C1 segment of cervical spinal cord (tissue), 14 donors: ENCODE results near the gene TBC1D4.
"Not testable (repeated sequence)": the region's sequence is repeated elsewhere in the genome, so short reads cannot be mapped to it uniquely, and the experiment has no call there.

Experiments used
- DNase-seq, 14 donors: peaks; one replicate each; lab custom pipeline; 2025; lab: John Stamatoyannopoulos, UW

TBC1D4 gene

DNA sequence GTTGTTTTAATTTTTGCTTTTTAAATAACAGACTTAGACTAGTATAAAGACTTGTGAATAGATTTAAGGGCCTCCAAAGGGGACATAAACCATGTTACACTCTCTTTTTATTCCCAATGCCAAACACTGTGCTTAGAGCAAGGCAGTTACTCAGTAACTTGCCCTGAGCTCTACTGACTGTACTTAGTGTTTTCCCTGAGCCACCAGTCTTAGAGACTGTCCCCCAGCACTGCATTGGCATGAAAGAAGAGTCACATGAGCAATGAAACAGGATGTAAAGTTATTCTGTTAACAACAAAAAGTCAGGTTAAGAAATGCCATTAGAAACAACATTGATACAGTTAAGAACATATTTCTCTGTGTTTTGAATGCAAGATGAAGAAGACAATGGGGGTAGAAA lies 187.9 kb downstream of the TBC1D4 start:
- DNase-seq, result no peak

DNA sequence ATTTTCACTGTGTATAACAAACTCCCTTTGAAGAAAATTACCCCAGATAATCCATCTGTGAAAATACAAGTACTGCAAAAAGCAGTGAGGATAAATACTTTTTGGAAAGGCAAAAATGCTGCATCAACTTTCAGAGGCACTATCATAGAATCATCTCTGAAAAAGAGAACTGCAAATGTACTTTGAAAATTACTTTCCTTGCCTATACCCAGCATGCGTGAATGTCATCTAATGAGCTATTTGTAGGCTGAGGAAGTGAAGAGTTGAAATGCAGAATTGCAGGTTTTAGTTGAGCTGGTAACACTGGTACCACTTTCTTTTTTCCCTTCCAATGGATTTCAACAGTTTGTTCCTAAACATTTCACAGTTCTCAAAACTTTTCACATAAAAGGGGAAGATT lies 196.7 kb downstream of the TBC1D4 start:
- DNase-seq, result no peak

DNA sequence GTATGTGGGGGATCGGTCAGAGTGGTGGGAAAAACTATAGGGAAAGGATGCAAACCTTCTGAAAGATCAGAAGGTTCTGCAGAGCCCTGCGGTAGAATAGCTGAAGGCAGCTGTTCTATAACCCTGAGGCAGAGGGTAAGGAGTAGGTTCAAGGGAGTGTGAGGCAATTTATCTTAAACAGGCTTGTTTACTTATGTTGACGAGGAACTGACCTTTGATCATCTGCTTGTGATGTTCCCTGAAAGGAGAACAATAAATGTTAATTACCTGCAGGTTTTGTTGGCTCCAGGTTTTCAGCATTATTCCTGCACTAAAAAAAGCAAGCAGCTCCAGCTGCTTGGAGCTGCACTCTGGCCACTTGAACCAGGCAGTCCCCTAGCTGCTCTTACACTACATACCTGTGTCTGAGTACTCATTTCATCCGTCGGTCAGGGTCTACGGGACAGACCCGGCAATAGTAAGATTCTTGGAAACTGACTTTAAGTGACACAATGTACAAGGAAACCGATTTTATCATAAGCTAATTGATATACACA lies 202.1 kb downstream of the TBC1D4 start:
- no peak for DNase-seq

DNA sequence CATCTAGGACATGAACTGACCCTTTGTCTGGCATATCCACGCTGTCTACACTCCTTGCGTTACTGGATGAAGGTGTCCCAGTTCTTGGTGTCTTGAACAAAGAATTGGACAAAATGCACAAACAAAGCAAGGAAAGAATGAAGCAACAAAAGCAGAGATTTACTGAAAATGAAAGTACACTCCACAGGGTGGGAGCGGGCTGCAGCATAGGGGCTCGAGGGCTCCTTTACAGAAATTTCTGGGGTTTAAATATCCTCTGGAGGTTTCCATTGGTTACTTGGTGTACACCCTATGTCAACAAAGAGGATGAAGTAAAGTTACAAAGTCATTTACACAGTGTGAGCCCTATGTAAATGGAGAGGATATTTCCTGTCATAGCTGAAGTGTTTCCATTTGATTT lies 208.3 kb downstream of the TBC1D4 start:
- not testable (repeated sequence) for DNase-seq

DNA sequence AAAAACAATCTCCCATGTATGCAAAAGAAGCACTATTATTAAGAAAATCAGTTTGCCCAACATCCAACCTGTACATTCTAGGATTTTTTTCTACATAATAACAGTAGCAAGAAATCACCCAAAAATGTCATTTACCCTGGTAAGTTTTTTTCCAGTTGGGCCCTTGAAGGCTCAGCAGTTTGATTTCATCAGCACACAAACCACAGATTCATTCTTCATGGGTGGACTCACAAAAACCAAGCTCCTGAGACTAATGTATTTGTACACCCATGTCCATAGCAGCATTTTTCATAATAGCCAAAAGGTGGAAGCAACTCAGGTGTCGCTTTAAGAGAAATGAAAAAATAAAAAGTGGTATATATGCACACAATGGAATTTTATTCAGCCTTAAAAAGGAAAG lies 210.1 kb downstream of the TBC1D4 start:
- DNase-seq, result no peak

DNA sequence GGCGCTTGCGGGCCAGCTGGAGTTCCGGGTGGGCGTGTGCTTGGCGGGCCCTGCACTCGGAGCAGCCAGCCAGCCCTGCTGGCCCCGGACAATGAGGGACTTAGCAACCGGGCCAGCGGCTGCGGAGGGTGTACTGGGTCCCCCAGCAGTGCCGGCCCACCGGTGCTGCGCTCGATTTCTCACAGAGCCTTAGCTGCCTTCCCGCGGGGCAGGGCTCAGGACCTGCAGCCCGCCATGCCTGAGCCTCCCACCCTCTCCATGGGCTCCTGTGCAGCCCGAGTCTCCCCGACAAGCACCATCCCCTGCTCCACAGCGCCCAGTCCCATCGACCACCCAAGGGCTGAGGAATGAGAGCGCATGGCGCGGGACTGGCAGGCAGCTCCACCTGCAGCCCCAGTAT lies 213.5 kb downstream of the TBC1D4 start:
- not testable (repeated sequence) for DNase-seq

- DNase-seq, result no peak
Observed at GRCh38 chr13:75264611-75265010, 217.4 kb downstream of the TBC1D4 start.

DNA sequence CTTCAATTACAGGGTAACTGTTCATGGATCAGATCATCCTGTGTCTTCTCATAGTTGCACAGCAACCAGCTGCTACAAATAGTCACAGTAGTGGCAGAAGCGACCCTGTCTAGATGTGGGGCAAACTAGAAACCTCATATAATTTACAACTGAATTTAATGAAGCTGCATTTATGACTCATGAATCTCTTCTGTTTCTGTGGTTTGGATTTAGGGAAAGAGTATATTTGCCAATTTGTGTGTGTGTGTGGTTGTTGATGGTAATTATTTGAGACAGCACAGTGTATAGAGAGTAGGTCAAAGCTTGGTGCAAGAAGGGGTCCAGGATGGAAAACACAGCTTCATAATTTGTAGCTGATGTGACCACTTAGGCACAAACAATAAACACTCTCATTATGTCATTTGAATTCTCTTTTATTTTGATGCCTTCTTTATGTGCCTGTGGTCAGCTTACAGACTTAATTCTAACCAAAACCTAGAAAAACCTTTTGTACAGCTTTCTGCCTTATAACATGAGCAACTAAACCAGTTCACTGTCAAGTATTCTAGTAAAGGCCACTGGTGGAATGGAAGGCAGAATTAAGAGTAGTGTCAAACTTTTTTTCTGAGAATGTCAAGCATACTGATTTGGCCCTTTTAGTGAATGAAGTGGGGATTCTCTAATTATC lies 218.1 kb downstream of the TBC1D4 start:
- DNase-seq, result no peak

DNA sequence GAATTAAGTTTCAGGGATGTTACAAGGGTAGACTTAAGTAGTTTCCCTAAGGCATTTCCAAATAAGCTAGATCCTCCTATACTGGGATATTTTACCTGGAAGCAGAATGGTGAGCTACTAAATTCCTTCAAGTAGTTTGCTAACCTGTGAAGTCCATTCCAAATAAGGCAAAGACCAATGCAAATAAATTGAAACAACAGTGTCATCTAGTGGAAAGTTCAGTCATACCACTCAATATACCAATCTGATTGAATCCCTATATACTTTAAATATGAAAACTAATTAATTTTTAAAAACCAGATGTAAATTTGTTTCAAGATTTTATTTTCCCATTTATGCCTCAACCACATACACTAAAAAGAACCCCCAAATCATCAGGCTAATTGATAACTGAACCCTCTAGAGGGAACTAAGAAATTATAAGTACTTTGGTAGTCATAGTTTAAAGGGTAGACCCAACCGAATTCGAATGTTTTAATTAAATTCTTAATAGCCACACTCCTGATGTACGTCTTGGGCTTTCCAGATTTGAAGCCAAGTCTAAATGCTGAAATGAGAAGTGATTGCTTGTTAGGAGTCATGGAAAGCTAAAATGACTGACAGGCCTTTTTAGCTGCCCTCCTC lies 223.7 kb downstream of the TBC1D4 start:
- DNase-seq, result no peak

GRCh38 chr13:75256922-75257321 lies 225.0 kb downstream of the TBC1D4 start:
- no peak for DNase-seq

GRCh38 chr13:75255653-75256052 lies 226.3 kb downstream of the TBC1D4 start:
- no peak for DNase-seq

- no peak for DNase-seq
Observed at GRCh38 chr13:75255147-75255546, 226.8 kb downstream of the TBC1D4 start.

- no peak for DNase-seq
Observed at GRCh38 chr13:75251188-75251587, 230.8 kb downstream of the TBC1D4 start.

- no peak for DNase-seq
Observed at GRCh38 chr13:75250526-75251178, 231.3 kb downstream of the TBC1D4 start.

GRCh38 chr13:75245578-75245977 lies 236.4 kb downstream of the TBC1D4 start:
- DNase-seq, result not testable (repeated sequence)

DNA sequence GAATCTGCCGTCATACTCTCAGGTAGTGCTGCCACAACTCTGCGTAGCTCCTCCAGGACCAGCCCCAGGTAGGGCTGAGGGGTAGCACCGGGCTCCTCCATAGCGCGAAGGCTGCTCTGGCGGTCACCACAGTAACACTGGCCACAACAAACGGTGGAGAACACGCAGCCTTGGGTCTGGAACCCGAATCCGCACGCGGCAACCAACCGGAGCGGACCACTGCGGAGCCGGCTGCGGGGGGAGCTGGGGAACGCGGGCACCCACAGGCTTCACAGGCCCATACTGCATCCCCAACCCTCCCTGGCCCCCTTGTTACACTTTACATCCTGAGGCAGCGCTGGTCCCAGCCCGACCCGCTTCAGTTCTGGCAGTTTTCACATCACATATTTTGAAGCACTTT lies 241.7 kb downstream of the TBC1D4 start:
- not testable (repeated sequence) for DNase-seq

- DNase-seq, result no peak
Observed at GRCh38 chr13:75236774-75237173, 245.2 kb downstream of the TBC1D4 start.
